Choroid plexus epithelial cell (primary cell): ENCODE results near the gene APOF.
"Not testable (repeated sequence)": the region's sequence is repeated elsewhere in the genome, so short reads cannot be mapped to it uniquely, and the experiment has no call there.

ENCODE experiments used
- DNase-seq: peaks from one replicate; pipeline ENCODE4 v3.0.0-alpha.2; 2010; ENCODE audit warnings: low read depth
- H3K4me3 ChIP-seq: 2 replicates; pipeline ENCODE4 v1.5.1; 2011; ENCODE audit warnings: low read depth, mild to moderate bottlenecking, control low read depth, low read length, moderate library complexity
- TF ChIP-seq, protein P1 (sequence below): conservative IDR thresholded peaks from 2 replicates; pipeline ENCODE4 v1.5.1; 2011; ENCODE audit warnings: low read depth, mild to moderate bottlenecking, control low read depth, inconsistent platforms, low read length, moderate library complexity

APOF gene

DNA sequence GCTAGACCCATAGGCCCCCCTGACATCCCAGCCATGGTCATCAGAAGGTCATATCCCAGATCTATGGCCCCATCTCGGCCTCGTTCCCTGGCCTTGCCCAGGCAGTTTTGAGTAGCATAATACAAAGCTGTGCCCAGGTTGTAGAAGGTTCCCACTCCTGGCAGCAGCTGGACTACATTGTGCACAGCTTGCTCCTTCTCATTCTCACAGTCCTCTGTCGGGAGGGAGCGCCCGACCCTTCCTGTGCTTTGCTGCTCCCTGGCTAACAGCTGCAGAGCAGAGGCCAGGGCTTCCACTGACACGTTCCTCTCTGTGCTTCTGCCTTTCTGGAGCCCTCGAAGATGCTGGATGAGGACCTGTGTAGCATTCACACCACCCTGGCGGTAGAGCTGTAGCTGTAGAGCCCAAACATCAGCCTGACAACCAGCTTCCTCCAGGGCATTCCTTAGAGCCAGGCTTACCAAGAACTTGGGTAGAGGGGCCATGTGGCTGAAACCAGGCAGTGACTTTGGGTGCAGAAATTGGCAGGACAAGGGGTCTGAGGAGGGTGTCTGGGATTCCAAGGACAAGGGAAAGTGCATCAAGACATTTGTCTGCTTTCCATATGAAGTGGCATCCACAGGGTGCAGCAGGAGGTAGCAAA lies 1.0 kb downstream of the APOF start:
- TF ChIP-seq, protein P1, sequence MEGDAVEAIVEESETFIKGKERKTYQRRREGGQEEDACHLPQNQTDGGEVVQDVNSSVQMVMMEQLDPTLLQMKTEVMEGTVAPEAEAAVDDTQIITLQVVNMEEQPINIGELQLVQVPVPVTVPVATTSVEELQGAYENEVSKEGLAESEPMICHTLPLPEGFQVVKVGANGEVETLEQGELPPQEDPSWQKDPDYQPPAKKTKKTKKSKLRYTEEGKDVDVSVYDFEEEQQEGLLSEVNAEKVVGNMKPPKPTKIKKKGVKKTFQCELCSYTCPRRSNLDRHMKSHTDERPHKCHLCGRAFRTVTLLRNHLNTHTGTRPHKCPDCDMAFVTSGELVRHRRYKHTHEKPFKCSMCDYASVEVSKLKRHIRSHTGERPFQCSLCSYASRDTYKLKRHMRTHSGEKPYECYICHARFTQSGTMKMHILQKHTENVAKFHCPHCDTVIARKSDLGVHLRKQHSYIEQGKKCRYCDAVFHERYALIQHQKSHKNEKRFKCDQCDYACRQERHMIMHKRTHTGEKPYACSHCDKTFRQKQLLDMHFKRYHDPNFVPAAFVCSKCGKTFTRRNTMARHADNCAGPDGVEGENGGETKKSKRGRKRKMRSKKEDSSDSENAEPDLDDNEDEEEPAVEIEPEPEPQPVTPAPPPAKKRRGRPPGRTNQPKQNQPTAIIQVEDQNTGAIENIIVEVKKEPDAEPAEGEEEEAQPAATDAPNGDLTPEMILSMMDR, result no peak
- no peak for DNase-seq
- no peak overlapping the region for H3K4me3 ChIP-seq

DNA sequence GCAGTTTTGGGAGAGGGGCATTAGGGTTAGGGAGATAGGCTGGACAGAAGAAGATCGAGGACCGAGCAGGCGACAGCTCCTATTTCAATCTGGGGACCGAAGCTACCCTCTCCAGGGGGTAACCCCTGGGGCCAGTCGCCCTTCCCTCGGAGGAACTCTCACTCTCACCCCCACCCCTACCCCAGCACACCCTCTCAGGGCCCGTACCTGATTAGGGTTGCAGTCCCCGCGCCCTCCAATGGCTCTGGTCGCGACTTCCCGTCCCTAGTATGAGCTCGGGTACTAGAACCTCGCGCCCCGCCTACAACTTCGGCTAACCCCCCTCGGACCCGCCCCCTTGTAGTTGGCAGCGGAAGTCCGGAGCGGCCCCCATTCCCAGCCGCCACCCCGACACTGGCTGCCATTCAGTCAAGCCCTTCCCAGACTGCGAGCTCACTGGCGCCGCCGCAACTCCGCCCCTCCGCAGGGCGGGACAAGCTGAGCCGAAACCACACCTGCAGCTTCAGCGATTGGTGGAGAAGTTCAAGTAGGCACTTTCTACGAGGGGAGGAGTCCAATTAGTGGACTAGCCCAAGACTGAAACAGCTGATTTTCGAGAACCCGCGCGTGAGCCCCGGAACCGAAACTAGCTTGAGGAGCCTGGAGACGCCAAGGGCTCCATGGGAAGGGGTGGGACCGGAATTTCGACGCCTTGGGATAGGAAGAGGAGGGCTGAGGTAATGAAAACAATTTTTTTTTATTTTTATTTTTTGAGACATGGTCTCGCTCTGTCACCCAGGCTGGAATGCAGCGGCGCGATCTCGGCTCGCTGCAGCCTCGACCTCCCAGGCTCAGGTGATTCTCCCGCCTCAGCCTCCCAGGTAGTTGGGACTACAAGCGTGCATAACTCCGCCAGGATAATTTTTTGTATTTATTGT lies 2.5 kb downstream of the APOF start, which contains the start of gene STAT2:
Gene STAT2 (minus strand): TSS at position 257 of the 917 bp plus-strand sequence. CDS start 3,536 bp downstream, outside the sequence.
- TF ChIP-seq, protein P1, result no peak
- DNase-seq, result peak; percentile 100
- H3K4me3 ChIP-seq, result peak within 1 kb of the TSS; percentile 99

DNA sequence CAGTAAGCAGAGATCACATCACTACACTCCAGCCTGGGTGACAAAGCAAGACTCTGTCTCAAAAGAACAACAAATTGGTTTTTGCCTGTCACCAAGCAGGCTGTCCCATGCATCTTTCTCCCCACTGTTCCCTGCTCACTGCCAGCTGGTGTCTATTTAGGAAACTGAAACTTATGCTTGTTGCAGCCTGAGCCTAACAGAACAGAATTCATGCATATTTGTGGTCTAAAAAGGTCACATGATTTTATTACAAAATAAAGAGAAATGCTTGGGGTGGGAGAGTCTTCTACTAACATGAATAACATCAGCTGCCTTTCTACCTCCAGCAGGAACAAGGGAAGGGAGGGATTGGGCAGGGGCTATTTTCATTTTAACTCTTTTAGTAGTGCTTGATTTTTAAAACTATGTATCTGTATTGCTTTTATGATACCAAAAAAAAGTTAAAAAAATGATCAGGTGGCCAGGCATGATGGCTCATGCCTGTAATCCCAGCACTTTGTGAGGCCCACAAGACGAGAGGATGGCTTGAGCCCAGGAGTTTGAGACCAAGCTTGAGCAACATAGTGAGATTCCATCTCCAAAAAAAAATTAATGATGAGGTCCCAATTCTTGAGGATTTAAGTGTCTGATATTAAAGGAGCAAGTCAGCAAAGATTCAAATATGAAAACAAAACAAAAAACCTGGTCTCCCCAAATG lies 3.7 kb downstream of the APOF start:
- peak; percentile 92 for DNase-seq
- TF ChIP-seq, protein P1, result no peak
- H3K4me3 ChIP-seq, result peak overlapping the region; percentile 99

DNA sequence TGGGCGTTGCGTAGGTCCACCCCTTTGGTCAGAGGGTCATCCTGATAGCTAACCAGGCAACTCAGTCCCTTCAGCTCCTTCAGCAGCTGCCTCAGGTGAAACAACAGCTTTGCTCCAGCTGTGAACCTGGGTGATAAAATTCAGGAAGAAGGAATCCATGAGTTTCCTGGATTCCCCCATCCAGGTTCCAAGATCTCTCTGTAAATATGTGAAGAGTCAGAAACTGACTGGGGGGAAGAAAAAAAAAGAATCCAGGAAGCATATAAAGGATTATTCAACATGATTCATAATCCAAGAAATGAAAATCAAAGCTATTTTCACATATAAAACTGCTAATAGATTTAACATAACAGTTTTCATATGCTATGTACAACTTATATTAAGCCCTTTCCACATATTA lies 11.3 kb downstream of the APOF start:
- TF ChIP-seq, protein P1, result no peak
- H3K4me3 ChIP-seq, result no peak overlapping the region
- no peak for DNase-seq

DNA sequence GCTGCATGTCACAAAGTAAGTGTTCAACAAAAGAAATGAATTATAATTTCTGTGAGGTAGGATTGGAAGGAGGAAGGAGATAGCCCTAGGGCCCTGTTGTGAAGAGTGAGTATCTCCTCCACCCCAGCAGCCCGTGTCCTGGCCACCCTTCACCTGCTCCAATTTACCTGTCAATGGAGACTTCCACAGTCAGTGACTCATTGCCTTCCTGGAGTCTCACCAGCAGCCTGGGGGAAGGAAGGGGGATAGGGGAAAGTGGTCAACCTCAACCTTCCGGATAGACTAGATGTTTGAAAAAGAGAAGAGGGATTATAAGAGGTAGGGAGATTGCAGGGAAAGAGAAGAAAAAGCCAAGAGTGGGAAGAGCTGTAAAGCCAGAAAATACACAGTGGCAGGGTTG lies 12.0 kb downstream of the APOF start:
- DNase-seq, result no peak
- no peak overlapping the region for H3K4me3 ChIP-seq
- TF ChIP-seq, protein P1, result no peak

DNA sequence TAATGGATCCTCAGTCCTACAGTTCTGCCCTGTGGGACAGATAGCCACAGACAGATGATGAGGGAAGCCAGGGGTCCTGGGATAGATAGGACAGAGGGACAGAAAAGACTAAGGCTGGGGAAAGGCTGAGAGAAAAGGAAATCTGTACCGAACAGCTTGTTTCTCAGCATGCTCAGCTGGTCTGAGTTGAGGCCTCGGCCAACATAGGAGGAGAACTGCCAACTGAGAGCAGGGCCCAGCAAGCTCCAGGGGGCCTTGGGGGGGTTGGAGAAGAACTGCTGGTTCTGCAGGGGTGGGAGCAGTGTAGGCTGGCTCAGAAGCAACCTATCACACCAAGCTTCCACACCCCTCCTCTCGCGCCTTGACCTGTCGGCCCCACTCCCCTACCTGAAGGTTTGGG lies 13.9 kb downstream of the APOF start:
- TF ChIP-seq, protein P1, result no peak
- H3K4me3 ChIP-seq, result no peak overlapping the region
- DNase-seq, result no peak

DNA sequence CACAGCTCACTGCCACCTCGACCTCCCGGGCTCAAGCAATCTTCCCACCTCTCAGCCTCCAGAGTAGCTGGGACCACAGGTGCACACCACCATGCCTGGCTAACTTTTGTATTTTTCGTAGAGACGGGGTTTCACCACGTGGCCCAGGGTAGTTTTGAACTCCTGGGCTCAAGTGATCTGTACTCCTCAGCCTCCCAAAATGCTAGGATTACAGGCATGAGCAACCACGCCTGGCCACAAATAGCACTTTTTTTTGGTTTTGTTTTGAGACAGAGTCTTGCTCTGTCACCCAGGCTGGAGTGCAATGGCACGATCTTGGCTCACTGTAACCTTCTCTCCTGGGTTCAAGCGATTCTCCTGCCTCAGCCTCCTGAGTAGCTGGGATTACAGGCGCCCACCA lies 15.4 kb downstream of the APOF start:
- not testable (repeated sequence) for DNase-seq

More for the DNA sequence above, 15.4 kb downstream of the APOF start:
- H3K4me3 ChIP-seq, result not testable (repeated sequence)
